Stimulated activated CD4-positive, alpha-beta T cell treated with anti-CD3 and anti-CD28 coated beads, Interleukin-12 subunit alpha, Interleukin-12 subunit beta, amount 100 ng/mL, for 24 hours (primary cell): ENCODE measurements around the gene ZNF418.
A peak's percentile ranks its signal among the peaks of the same experiment; 100 is the strongest.
"Not testable (repeated sequence)": the region's sequence is repeated elsewhere in the genome, so short reads cannot be mapped to it uniquely, and the experiment has no call there.

Experiments used
- DNase-seq, 2 experiments: peaks; one replicate each; pipeline ENCODE4 v3.0.0-alpha.2; 2020; ENCODE audit warnings: low read depth in 2 of 2

The ZNF418 gene

GRCh38 chr19:57888560-57889231 is 46.5 kb downstream of the ZNF418 start, which contains the start of gene ZNF814:
Gene ZNF814, minus strand, starts transcription at chr19:57889037. Its CDS starts 235 bp downstream, at chr19:57888802.
- DNase-seq: peak; percentile 66 to 79

GRCh38 chr19:57888107-57888559 is 47.1 kb downstream of the ZNF418 start:
- DNase-seq: no peak

GRCh38 chr19:57887195-57887941 is 47.8 kb downstream of the ZNF418 start:
- DNase-seq: no peak

GRCh38 chr19:57886046-57886445 is 49.2 kb downstream of the ZNF418 start:
- DNase-seq: no peak

- not testable (repeated sequence) for DNase-seq
Observed at GRCh38 chr19:57873883-57874799, 61.1 kb downstream of the ZNF418 start.

- DNase-seq: no peak
Observed at GRCh38 chr19:57872450-57872849, 62.8 kb downstream of the ZNF418 start.
